ENCODE measurements around the gene CFAP61. TPM values are rescaled to one million over a fixed set of nuclear protein-coding genes. Genes with fewer than 3 reads are reported as not detected.

CFAP61 gene
- total RNA-seq, 1 experiment from 2014 or later = 0.61 TPM

DNA sequence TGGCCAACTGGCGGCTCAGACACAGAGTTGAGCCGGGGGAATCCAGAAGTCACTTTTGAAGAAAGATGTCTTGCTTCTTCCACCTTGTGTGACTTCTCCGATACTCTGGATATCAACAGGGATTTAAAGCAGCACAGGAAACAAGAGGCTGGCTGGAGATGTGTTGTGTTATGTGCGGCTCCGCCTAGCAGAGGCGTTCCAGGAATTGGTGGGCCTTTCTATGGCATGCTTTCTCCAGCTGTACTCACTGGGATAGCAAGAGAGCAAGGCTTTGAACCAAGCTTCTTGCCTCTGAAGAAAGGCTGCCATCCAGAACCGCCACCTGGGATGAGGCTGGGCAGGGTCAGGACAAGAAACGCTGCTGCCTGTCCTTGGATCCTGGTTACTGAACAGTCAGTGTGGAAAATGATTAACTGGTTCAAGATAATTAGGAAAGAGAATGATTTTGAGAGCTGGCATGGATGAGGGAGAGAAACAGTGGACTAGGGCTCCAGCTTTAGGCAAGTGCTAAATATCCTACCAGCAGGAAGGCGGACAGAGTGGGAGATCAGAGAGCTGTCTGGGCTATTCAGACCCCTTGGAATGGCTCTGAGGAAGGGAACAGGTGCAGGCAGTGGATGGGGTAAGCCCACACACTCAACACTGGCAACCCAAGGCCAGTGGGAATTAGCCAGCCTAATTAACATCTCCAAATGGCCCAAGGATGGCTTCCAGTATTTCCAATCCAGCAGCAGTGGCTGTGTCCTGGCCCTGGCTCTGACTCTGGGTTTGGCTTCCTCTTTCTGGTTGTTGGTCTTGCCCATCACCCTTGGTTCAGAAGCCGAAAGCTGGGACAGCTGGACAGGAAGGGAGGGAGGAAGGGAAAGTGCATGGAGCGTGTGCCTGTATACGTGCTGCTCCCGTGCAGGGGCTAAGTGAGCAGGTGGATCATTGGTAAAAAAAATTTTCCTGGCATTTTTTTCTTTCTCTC, 347.5 kb downstream of the CFAP61 start:
- TF ChIP-seq MYBL2 (CRISPR knock-in tag; IDR thresholded peaks at IDR 0.05) (no peak), PRRX2 (CRISPR knock-in tag; IDR thresholded peaks at IDR 0.05) (no peak), TCF7 (CRISPR knock-in tag; IDR thresholded peaks at IDR 0.05; ENCODE audit: low read depth) (no peak)
- TF ChIP-seq, protein P1, sequence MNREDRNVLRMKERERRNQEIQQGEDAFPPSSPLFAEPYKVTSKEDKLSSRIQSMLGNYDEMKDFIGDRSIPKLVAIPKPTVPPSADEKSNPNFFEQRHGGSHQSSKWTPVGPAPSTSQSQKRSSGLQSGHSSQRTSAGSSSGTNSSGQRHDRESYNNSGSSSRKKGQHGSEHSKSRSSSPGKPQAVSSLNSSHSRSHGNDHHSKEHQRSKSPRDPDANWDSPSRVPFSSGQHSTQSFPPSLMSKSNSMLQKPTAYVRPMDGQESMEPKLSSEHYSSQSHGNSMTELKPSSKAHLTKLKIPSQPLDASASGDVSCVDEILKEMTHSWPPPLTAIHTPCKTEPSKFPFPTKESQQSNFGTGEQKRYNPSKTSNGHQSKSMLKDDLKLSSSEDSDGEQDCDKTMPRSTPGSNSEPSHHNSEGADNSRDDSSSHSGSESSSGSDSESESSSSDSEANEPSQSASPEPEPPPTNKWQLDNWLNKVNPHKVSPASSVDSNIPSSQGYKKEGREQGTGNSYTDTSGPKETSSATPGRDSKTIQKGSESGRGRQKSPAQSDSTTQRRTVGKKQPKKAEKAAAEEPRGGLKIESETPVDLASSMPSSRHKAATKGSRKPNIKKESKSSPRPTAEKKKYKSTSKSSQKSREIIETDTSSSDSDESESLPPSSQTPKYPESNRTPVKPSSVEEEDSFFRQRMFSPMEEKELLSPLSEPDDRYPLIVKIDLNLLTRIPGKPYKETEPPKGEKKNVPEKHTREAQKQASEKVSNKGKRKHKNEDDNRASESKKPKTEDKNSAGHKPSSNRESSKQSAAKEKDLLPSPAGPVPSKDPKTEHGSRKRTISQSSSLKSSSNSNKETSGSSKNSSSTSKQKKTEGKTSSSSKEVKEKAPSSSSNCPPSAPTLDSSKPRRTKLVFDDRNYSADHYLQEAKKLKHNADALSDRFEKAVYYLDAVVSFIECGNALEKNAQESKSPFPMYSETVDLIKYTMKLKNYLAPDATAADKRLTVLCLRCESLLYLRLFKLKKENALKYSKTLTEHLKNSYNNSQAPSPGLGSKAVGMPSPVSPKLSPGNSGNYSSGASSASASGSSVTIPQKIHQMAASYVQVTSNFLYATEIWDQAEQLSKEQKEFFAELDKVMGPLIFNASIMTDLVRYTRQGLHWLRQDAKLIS (CRISPR knock-in tag; IDR thresholded peaks at IDR 0.05; ENCODE audit: borderline replicate concordance) = no peak
- TF ChIP-seq, protein P2, sequence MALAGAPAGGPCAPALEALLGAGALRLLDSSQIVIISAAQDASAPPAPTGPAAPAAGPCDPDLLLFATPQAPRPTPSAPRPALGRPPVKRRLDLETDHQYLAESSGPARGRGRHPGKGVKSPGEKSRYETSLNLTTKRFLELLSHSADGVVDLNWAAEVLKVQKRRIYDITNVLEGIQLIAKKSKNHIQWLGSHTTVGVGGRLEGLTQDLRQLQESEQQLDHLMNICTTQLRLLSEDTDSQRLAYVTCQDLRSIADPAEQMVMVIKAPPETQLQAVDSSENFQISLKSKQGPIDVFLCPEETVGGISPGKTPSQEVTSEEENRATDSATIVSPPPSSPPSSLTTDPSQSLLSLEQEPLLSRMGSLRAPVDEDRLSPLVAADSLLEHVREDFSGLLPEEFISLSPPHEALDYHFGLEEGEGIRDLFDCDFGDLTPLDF (CRISPR knock-in tag; IDR thresholded peaks at IDR 0.05) = no peak
- TF ChIP-seq, protein P3, sequence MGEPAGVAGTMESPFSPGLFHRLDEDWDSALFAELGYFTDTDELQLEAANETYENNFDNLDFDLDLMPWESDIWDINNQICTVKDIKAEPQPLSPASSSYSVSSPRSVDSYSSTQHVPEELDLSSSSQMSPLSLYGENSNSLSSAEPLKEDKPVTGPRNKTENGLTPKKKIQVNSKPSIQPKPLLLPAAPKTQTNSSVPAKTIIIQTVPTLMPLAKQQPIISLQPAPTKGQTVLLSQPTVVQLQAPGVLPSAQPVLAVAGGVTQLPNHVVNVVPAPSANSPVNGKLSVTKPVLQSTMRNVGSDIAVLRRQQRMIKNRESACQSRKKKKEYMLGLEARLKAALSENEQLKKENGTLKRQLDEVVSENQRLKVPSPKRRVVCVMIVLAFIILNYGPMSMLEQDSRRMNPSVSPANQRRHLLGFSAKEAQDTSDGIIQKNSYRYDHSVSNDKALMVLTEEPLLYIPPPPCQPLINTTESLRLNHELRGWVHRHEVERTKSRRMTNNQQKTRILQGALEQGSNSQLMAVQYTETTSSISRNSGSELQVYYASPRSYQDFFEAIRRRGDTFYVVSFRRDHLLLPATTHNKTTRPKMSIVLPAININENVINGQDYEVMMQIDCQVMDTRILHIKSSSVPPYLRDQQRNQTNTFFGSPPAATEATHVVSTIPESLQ (CRISPR knock-in tag; IDR thresholded peaks at IDR 0.05) = no peak
- TF ChIP-seq, protein P4, sequence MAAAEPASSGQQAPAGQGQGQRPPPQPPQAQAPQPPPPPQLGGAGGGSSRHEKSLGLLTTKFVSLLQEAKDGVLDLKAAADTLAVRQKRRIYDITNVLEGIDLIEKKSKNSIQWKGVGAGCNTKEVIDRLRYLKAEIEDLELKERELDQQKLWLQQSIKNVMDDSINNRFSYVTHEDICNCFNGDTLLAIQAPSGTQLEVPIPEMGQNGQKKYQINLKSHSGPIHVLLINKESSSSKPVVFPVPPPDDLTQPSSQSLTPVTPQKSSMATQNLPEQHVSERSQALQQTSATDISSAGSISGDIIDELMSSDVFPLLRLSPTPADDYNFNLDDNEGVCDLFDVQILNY (CRISPR knock-in tag; IDR thresholded peaks at IDR 0.05) = no peak
- Mint-ChIP-seq H3K27me3 (ENCODE audit: low read depth) (no peaks in the 10 kb centered on the region), H3K4me1 (peaks cover 28% of the 10 kb centered on the region), H3K27ac (0 out of 2 replicates have a peak overlapping the region, but pooled peaks have one; percentile 41), H3K36me3 (no peaks in the 10 kb centered on the region), H3K4me3 (no peak overlapping the region), H3K9me3 (no peaks in the 10 kb centered on the region)
- DNase-seq (ENCODE audit: low spot score) (no peak), ATAC-seq (no peak)
- POLR2A ChIA-PET = no interaction called here
- CTCF ChIA-PET = no interaction called here

DNA sequence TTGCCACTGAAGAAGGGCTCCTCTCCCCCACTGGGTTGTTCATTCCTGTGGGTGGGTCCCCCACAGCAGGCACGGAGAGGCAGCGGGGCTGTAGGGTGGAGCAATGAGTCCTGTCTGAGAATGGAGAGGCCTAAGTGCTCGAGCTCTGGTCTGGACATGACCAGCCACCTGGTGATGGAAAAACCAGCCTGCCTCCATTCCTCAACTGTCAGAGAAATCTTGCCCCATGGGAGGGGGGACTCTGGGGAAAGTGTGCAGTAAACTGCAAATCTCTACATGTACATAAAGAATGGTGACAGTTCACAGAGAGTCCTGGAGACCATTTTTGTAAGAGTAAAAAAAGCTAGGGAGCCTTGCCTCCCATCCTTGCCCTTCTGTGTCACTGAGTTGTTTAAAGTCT, 349.7 kb downstream of the CFAP61 start:
- Mint-ChIP-seq H3K36me3 (no peaks in the 10 kb centered on the region), H3K27me3 (ENCODE audit: low read depth) (no peaks in the 10 kb centered on the region), H3K4me1 (peaks cover 16% of the 10 kb centered on the region), H3K27ac (no peak overlapping the region), H3K4me3 (no peak overlapping the region), H3K9me3 (no peaks in the 10 kb centered on the region)
- CTCF ChIA-PET = no interaction called here
- POLR2A ChIA-PET = no interaction called here
- DNase-seq (ENCODE audit: low spot score) (no peak), ATAC-seq (no peak)
- TF ChIP-seq, protein P5, sequence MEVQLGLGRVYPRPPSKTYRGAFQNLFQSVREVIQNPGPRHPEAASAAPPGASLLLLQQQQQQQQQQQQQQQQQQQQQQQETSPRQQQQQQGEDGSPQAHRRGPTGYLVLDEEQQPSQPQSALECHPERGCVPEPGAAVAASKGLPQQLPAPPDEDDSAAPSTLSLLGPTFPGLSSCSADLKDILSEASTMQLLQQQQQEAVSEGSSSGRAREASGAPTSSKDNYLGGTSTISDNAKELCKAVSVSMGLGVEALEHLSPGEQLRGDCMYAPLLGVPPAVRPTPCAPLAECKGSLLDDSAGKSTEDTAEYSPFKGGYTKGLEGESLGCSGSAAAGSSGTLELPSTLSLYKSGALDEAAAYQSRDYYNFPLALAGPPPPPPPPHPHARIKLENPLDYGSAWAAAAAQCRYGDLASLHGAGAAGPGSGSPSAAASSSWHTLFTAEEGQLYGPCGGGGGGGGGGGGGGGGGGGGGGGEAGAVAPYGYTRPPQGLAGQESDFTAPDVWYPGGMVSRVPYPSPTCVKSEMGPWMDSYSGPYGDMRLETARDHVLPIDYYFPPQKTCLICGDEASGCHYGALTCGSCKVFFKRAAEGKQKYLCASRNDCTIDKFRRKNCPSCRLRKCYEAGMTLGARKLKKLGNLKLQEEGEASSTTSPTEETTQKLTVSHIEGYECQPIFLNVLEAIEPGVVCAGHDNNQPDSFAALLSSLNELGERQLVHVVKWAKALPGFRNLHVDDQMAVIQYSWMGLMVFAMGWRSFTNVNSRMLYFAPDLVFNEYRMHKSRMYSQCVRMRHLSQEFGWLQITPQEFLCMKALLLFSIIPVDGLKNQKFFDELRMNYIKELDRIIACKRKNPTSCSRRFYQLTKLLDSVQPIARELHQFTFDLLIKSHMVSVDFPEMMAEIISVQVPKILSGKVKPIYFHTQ (CRISPR knock-in tag; IDR thresholded peaks at IDR 0.05) = no peak
- TF ChIP-seq CBFB (CRISPR knock-in tag; IDR thresholded peaks at IDR 0.05; ENCODE audit: low read depth) = no peak
- TF ChIP-seq NR3C1 (CRISPR knock-in tag; conservative IDR thresholded peaks at IDR 0.05; ENCODE audit: low read depth) = no peak
- TF ChIP-seq, protein P6, sequence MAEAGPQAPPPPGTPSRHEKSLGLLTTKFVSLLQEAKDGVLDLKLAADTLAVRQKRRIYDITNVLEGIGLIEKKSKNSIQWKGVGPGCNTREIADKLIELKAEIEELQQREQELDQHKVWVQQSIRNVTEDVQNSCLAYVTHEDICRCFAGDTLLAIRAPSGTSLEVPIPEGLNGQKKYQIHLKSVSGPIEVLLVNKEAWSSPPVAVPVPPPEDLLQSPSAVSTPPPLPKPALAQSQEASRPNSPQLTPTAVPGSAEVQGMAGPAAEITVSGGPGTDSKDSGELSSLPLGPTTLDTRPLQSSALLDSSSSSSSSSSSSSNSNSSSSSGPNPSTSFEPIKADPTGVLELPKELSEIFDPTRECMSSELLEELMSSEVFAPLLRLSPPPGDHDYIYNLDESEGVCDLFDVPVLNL (CRISPR knock-in tag; IDR thresholded peaks at IDR 0.05; ENCODE audit: borderline replicate concordance, low read depth) = no peak
- TF ChIP-seq, protein P7, sequence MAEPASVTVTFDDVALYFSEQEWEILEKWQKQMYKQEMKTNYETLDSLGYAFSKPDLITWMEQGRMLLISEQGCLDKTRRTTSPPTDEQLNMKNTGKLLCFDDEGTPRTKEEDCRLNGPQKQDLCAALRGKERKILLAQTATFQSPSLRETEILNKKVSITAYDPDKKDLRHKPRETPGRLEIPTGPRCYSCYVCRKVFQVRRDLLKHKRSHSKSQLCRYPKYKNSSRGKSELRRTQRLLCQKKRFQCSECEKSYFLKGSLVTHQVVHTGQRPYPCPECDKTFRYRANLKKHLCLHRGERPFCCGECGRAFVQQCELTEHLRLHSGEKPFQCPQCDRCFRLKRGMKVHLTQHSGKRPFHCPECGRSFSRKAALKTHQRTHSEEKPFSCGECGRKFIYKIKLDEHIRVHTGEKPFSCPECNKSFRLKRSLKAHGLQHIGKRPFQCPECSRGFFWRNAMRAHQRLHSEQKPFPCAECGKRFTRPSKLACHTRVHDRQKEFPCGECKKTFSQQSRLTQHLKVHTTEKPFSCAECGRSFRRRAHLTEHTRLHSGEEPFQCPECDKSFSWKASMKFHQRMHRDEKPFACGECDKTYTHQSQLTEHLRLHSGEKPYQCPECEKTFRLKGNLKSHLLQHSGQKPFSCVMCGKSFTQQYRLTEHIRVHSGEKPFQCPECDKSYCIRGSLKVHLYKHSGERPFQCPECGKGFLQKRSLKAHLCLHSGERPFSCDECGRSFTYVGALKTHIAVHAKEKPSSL (CRISPR knock-in tag; conservative IDR thresholded peaks at IDR 0.05) = no peak
- TF ChIP-seq, protein P8, sequence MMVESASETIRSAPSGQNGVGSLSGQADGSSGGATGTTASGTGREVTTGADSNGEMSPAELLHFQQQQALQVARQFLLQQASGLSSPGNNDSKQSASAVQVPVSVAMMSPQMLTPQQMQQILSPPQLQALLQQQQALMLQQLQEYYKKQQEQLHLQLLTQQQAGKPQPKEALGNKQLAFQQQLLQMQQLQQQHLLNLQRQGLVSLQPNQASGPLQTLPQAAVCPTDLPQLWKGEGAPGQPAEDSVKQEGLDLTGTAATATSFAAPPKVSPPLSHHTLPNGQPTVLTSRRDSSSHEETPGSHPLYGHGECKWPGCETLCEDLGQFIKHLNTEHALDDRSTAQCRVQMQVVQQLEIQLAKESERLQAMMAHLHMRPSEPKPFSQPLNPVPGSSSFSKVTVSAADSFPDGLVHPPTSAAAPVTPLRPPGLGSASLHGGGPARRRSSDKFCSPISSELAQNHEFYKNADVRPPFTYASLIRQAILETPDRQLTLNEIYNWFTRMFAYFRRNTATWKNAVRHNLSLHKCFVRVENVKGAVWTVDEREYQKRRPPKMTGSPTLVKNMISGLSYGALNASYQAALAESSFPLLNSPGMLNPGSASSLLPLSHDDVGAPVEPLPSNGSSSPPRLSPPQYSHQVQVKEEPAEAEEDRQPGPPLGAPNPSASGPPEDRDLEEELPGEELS (CRISPR knock-in tag; IDR thresholded peaks at IDR 0.05) = no peak
